ENCODE results near the gene ARL14.

ARL14 gene

DNA sequence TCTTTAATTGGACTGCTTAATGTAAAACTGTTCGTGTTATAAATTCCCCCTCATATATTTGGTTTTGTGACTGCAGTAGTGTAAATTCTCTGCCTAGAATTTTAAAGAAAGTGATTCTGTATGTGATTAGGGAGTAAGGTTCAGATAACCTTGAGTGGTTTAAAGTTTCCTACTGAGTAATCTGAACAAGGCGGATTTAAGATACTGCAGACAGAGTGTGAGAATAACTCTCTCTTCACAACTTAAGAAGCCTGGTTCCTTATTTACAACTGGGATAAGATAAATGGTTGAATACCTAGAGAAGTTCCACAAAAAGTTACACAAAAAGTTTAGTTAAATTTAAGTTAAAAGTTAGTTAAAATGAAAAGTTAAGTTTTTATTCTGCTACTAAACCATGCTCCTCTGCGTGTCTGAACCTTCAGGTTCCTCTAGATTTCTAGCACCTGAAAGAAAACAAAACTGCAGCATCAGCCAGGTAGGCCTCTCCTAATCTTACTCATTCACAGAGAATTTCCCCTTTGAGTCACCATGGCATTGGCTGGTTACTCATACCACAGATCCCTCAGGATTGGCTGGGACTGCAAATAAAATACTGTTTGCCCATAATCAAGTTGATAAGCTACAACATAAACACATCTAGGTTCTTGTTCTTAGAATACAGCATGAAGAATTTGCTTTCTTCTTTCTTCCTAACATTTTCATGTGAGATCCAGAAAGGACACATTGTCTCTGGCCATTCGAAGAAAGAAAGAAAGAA is at the start of gene ARL14:
TSS of gene ARL14 (plus strand) at position 614 of the 757 bp plus-strand sequence. CDS start 187 bp downstream, outside the sequence.
- DNase-seq (ENCODE audit: low spot score): peak; percentile 47

DNA sequence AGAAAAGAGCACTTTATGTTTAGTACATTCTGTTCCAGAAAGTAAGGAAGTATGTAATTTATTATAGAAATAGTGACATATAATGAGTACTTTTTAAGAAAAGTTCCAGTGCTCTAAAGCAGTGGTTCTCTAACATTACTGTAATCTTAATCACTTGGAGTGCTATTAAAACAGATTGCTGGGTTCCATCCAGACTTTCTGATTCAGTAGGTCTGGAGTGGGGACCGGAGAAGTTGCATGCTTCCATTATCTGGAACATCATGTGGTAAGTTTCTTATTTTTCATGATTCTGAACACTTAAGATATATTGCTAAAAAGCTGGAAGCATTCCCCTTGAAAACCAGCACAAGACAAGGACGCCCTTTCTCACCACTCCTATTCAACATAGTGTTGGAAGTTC is 47.5 kb upstream of the ARL14 start:
- DNase-seq (ENCODE audit: low spot score): no peak

DNA sequence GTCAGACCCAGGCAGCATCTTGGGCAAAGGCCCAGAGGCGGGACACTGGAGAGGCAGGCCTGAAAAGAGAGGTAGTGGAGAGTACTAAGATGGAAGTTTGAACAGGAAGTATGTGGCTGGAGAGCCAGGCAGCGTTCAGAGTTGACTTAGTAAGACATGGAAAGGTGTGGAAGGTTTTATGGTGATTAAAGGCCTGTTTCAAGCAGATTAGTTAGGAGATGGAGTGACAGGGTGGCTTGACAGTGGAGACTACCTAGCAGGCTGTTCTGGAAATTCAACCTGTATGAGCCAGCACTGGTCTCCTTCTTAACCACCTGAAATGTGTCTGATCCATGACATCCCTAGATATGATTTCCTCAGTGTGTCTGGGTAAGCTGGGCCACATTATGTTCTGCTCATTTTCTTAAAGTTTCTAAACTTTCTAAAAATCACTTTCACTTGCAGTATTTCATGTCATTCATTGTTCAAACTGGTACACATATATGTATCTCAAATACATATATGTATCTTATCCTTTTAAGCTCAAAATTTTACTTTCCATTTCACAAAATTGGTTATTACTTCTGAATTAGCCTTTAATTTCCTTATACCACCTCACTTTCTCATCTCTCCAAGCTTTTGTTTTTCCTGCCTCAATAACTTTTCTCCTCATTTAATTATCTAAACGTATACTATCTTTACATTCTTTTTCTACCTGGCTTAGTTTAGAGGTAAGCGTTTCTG is 43.4 kb upstream of the ARL14 start:
- DNase-seq (ENCODE audit: low spot score): no peak

DNA sequence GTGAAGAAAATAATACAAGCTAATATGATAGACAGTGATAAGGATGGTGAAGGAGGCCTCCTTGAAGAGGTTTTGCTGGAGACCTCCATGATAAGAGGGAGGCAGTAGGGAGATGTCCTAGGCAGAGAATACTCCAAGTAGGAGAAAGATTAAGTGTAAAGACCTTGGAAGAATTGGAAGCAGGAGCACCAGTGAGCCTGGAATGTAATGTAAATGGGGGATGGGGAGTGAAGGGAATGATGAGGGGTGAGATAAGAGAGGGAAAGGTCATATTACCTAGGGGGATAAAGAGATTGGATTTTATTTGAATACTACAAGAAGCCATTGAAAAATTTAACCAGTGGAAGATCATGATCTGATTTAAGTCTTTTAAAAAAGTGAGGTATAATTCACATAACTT is 41.7 kb upstream of the ARL14 start:
- DNase-seq (ENCODE audit: low spot score): no peak

DNA sequence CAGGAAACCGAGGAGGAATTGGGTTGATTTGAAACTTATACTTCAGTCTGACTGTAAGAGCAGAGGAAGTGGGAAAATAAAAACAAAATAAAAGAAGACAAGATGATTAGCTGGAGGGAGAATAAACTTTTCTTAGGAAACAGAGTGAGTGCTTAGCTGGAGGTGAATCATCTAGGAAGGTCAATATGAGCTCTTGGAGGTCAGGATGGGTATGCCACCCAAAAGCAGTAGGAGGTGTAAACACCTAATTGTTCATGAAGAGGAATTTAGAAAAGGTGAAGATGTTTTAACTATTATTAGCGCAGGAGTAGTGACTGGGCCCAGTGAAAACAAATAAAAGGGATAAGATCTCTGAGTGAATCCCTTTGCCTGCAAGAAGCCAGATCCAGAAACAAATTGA is 39.9 kb upstream of the ARL14 start:
- DNase-seq (ENCODE audit: low spot score): no peak

DNA sequence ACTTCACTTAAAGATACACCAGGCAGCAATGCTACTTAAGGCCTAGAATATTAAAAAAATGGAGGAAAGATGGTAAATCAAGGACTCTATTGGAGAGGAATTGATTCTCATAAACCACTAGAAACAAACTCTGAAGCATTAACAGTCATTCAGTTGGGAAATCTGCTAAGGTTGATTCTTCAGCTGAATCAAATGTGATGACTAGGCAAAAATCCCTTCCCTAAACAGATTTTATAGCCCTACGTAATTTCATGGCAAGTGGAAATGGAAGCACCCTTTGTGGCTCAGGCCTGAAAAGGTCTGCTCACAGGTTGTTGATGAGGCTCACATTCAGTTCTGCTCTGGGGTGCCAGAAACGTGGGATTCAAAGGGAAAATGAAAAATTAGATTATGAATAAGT is 38.8 kb upstream of the ARL14 start:
- no peak for DNase-seq (ENCODE audit: low spot score)

DNA sequence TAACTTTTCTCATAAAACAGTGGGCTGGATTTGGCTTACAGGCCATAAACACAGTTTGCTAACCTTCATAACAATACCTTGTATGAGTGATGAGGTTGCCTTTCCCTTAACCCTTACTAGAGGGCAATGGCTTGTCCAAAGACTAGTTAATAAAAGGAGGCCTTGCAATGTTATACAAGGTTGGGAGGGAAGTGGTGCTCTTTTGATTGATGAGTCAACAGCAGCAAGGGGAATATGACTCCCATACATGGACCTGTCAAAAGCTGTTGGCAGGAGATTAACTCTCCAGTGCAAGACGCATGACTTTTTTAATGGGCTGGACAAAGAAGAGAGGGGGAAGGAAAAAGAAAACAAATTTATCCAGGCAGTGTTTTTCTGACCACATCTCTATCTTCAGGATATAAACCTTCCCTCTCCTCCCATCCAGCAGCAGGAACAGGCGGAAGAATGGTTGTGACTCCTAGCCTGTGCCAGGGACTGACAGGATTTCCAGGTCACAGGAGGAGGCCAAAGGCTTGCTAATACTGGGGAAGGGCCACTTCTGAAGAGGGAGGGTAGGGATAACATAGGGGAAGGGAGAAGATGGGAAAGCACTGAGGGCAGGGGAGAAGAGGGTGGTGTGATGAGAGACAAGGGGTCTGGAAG is 35.2 kb upstream of the ARL14 start:
- DNase-seq (ENCODE audit: low spot score): no peak

DNA sequence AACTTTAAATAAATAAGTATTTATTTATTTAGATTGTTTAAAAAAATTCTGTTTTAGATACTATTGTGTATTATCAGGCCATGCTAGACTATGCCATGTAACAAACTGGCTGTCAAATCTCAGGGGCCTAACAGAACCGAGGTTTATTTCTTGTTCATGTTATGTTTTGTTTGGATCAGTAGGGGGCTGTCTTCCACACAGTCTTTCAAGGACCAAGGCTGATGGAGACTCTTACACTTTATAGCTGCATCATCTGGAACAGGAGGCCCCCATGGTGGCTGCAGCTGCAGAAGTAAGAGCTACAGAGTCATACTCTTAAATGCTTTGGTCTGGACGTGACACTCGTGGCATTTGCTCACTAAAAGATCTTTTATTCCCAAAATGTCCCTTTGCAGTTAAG is 33.0 kb upstream of the ARL14 start:
- no peak for DNase-seq (ENCODE audit: low spot score)

DNA sequence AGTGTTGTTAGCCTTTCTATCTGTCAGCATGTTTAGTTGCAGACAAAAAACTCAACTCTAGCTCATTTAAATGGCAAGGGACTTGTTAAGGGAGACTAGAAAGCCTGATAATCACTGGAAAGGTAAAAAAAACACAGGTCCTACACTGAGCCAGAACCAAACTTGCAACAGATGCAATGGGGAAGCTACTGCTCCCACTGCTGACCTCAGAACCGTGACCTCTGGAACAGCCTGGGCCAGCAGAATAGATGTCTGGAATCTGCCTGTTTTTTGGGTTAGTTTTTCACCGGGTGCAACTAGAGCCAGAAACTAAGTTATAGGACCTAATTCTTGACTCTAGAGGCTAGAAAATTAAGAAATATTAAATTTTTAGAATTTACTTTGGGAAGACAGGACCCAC is 32.5 kb upstream of the ARL14 start:
- DNase-seq (ENCODE audit: low spot score): no peak

DNA sequence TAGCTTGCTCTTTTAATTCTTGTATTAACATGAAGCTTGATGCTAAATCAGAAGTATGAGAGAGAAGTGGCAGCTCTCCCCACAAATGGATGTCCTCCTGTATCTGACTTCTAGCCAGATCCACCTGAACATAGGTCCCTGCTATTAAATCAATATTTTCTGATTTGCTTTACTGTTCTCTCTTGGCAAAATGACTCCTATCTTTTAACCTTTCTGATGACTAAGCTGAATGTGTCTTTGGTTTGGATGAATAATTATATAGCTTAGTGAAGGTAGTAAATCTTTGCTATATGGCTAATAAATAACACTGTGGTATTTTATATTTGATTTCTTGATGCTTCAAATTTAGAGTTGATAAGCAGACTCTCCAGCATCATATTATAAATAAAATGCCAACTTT is 28.3 kb upstream of the ARL14 start:
- DNase-seq (ENCODE audit: low spot score): no peak

DNA sequence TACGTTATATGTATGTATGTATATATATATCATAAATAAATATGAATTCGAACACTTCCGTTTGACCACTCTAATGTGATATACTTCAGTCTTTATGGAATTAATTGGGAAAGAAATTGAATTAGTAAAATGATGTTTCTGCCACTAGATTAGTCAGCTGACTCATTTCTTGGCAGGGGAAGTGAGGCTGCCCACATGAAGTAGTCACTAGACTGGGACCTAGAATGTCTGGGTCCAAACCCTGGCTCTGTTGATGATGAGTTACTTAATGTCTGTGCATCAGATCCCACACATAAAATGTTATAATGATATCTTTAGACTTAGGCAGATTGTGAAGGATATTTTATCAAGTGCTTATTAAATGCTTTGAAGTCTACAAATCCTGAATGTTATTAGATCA is 27.4 kb upstream of the ARL14 start:
- no peak for DNase-seq (ENCODE audit: low spot score)

DNA sequence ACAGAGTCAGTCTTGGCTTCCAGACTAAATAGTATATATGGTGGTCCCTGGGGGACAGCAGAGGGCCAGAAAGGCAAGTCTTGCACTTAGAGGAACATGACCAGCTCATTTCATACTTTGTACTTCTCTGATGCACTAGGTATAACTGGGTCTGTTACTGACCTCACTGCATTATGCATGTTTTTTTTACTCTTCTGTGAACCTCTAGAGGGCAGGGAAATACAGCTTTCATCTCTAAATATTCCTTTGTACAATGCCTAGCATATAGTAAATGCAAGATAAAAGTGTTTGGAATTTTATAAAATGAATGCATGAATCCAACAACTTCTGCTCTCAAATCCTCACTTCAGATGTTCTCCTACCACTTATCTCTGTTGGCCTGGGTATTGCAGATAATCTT is 23.4 kb upstream of the ARL14 start:
- no peak for DNase-seq (ENCODE audit: low spot score)

DNA sequence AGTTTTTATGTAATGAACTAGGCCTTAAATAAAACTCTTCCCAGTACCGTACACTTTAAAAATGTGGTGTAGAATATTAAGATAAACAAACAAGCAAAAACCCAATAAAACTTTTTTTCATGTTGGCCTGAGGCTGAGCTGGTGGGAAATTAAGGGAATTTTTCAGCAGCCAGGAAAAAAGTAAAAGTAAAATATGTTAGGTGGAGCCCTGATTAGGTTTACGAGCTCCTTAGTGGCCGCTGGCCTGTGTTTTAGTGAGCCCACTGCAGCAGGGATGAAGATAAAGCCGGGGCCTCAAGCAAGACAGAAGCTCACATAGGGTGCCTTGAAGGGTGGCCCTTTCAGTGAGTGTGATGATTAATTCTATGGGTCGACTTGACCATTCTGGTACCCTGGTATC is 16.1 kb upstream of the ARL14 start:
- no peak for DNase-seq (ENCODE audit: low spot score)

DNA sequence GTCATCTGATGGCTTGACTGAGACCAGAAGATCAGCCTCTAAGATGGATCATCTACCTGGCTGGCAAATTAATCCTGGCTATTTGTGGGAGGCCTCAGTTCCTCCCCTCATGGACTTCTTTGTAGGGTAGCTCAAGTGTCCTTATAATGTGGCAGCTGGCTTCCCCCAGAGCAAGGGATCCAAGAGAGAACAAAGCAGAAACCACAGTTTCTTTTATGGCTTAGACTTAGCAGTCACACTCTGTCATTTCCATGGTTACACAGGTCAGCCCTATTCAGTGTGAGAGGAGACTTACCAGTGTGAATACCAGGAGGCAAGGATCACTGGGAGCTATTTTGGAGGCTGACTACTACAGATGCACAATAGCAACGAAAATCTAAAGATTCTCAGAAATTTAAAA is 15.3 kb upstream of the ARL14 start:
- no peak for DNase-seq (ENCODE audit: low spot score)

DNA sequence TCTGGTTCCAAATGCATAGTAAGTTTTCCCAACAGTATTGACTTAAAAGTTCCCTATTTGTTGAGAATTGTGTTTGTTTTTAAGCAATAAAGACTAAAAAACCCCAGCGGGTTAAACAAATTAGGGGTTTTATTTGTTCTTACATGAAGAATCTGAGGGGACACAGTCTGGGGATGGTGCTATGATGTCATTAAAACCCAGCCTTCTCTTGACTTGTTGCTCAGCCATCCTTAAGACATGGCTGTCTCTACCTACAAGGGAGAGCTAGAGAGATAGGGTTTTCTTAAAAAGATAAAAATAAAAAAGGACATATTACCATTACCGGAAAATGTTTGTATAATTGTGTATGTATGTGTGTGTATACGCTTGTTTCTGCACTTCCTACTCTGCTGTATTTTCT is 11.7 kb upstream of the ARL14 start:
- DNase-seq (ENCODE audit: low spot score): no peak

DNA sequence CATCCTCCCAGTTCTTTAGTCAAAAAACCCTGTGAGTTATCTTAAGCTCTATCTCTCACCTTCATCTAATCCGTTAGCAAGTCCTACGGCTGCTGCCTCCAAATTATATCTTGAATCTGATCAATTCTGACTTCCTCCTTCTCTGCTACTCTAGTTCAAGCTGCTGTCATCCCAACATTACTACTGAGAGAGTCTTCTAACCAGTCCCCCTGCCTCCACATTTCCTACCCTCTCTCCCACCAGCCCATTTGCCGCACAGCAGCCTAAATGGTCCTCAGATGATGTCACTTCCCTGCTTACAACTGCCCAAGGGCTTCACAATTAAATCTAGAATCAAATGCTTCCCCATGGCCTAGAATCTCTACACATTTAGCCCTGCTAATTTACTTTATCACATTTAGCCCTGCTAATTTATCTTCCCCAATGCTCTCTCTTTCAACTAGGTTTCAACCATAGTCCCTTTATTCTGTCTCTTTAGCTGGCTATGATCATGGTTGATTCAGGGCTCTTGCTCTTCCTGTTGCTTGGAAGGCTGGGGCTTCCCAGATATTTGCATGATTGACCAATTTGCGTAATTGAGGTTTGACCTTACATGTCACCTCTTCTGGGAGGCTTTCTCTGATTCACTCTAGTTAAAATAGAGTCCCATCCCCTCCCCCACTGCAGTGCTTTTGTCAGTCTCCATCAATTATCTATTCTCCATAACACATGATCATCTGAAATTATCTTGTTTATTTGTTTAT is 11.0 kb upstream of the ARL14 start:
- DNase-seq (ENCODE audit: low spot score): no peak

DNA sequence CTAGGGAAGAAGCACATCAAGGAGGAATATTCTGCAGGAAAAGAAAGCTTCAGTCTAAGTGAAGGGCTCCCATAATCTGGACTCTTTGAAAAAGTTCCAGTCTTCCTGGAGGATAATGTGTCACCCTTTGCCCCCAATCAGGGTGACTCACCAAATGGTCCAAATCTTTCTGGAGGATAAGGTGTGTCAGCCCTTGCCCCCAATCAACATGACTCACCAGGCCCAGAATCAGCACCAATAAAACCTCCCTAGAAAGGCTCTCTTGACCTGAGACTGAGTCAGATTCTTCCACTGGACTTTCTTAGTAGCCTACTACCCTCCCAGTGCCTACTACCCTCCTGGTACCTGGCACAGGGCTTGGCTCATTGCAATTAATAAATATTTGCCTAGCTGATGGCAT is 9.5 kb upstream of the ARL14 start:
- peak; percentile 55 for DNase-seq (ENCODE audit: low spot score)

DNA sequence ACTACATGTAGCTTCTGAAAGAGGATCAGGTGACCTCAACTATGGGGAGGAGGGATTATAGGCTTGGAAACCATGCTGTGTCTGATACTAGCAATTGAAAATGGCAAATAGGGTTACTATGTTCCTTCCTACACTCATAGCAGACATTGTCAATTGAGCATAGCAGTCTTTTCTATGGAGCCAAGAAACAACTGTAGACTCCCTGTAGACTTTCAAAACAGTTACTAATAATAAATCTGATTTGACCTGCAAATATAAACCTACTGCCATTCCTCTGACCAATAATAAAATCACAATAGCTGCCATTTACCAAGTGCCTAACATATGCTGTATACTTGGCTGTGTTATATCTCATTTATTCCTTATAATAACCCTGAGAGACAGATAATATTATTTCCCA is 8.5 kb upstream of the ARL14 start:
- DNase-seq (ENCODE audit: low spot score): no peak

DNA sequence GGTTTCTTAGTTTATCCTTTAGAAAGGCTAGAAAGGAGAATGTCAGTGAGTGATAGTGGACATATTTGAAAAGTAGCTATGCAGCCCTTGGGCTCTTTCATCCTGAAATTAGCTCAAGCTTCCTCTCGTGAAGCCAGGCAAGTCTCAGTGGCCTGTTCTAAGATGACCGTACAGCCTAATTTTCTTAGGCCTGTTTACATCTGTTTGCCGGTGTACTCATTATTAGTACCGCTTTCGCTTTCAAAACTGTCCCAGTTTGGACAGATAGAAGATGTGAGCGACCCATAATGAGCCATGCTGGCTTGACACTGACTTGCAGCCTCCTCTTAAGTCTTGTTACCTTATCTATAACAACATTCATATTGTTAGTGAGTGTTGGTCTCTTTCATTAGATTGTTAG is 5.7 kb upstream of the ARL14 start:
- DNase-seq (ENCODE audit: low spot score): no peak

DNA sequence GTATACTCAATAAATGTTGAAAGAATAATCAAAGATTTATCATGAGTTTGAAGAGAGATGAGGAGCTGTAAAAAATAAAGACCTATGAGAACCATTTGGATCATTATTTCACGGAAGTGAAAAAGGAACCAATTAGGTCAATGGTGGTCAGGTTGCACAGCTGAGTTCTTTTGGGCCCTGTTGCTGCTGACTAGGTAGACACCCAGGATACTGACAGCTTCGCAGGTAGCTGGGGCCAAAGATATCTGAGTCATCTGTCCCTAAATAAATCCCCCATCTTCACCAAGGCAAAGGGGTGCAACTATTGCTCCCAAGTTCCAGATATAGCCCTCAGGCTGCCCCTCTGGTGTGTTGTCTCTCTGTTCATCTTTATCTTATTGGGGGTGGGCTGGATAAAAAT is 5.0 kb upstream of the ARL14 start:
- DNase-seq (ENCODE audit: low spot score): no peak

DNA sequence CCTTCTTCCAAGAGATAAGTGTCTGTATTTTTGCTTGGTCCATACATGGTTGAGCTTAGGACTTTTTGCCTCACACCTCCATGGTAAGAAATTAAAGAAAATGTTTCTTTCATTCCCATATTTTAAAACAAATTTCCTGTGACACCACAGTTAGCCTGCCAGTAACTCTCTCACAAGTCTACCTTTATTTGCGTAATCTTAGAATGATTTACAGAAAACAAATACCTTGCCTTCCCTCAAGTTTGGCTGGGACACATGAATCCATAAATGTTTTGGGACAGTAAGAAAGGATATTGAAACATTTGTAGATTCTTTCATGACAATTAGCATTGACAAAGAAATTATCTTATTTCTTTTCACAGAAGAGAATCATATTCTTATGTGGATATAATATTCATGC is 3.8 kb upstream of the ARL14 start:
- no peak for DNase-seq (ENCODE audit: low spot score)

DNA sequence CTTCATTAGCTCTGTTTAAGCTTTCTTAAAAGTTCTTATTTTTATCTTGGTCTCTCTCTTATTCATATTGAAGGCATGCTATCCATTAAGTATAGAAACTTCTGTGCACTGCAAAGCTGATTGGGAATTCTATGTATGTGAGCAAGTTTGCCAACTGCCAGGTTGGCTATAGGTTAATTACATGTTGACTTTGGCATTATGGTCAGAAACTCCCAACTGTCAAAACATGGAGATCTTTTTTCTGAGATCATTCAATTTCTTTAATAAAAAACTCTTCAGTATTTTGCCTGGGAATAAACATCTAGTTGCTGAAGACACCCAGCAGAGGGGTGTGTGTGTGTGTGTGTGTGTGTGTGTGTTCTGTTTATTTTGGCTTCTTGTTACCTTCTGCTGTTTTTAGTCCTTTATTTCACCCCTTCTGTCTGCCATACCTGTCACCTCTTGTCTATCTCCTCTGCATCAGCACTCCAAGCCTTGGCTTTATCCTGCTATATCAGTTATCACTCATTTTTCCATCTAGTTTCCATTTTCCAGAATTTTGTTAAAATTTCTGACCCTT is 1.3 kb upstream of the ARL14 start:
- no peak for DNase-seq (ENCODE audit: low spot score)
